Epithelial cell of umbilical artery (primary cell): ENCODE measurements around the gene ATP6AP1. TPM values are rescaled to one million over a fixed set of nuclear protein-coding genes. Genes with fewer than 3 reads are reported as not detected.

ENCODE experiments used
- total RNA-seq: library from RNA; depleted of rRNA; stranded (reverse); fragments of >200 nt; gene quantifications from 2 replicates; pipeline ENCODE4 v1.2.3, GENCODE V29; 2014

ATP6AP1 gene, protein sequence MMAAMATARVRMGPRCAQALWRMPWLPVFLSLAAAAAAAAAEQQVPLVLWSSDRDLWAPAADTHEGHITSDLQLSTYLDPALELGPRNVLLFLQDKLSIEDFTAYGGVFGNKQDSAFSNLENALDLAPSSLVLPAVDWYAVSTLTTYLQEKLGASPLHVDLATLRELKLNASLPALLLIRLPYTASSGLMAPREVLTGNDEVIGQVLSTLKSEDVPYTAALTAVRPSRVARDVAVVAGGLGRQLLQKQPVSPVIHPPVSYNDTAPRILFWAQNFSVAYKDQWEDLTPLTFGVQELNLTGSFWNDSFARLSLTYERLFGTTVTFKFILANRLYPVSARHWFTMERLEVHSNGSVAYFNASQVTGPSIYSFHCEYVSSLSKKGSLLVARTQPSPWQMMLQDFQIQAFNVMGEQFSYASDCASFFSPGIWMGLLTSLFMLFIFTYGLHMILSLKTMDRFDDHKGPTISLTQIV
- 85.8 and 107 TPM in 2 replicates for total RNA-seq

DNA sequence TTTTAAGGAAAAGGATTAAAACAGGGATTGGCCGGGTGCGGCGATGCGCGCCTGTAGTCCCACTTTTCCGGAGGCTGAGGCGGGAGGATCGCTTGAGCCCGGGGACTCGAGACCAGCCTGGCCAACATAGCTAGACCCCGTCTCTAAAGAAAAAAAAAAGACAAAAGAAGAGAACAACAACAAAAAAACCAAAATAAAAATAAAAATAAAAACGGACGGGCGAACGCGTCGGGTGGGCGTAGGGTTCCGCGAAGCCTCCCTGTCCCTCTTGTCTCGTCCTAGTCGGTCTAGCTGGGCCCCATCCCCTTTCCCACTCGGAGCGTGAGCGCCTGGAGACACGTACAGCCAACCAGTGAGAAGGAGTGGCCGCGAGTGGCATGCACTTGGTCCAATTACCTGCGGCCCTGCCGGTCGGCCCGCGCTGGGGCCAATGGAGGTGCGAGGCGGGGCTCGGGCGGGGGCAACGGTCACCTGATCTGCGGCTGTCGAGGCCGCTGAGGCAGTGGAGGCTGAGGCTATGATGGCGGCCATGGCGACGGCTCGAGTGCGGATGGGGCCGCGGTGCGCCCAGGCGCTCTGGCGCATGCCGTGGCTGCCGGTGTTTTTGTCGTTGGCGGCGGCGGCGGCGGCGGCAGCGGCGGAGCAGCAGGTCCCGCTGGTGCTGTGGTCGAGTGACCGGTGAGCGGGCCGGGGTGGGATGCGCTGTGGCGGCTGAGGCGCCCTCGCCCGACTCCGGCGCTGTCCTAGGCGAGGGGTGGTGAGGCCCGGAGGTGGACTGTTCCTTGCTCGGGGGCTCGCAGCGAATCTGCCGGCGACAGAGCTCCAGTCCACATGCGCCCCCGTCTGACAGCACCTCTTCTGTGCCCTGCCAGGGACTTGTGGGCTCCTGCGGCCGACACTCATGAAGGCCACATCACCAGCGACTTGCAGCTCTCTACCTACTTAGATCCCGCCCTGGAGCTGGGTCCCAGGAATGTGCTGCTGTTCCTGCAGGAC is at the start of gene ATP6AP1:
Gene ATP6AP1 (plus strand): TSS at position 502 of the 996 bp plus-strand sequence. CDS start 16 bp downstream, at position 518.

DNA sequence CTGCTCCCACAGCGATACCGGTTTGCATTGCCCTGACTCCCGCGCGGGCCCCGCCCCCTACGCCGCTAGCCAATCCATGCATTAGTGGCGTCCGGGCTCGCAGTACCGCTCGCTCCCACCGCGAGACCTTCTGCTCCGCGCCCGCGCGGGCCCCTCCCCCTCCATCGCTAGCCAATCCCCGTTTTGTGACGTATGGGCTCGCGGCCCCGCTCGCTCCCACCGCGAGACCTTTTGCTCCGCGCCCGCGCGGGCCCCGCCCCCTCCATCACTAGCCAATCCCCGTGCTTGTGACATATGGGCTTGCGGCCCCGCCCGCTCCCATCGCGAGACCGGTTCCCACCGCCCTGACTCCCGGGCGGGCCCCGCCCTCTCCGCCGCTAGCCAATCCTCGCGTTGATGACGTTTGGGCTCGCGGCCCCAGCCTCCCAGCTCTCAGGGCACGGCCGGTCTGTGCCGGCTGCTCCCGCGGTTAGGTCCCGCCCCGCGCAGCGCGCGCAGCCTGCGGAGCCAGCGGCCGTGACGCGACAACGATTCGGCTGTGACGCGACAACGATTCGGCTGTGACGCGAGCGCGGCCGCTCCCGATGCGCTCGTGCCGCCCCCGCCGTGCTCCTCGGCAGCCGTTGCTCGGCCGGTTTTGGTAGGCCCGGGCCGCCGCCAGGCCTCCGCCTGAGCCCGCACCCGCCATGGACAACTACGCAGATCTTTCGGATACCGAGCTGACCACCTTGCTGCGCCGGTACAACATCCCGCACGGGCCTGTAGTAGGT is 49.5 kb upstream of the ATP6AP1 start, which contains the start of gene EMD:
Gene EMD (plus strand): TSS at position 497 of the 770 bp plus-strand sequence. CDS start 190 bp downstream, at position 687.

DNA sequence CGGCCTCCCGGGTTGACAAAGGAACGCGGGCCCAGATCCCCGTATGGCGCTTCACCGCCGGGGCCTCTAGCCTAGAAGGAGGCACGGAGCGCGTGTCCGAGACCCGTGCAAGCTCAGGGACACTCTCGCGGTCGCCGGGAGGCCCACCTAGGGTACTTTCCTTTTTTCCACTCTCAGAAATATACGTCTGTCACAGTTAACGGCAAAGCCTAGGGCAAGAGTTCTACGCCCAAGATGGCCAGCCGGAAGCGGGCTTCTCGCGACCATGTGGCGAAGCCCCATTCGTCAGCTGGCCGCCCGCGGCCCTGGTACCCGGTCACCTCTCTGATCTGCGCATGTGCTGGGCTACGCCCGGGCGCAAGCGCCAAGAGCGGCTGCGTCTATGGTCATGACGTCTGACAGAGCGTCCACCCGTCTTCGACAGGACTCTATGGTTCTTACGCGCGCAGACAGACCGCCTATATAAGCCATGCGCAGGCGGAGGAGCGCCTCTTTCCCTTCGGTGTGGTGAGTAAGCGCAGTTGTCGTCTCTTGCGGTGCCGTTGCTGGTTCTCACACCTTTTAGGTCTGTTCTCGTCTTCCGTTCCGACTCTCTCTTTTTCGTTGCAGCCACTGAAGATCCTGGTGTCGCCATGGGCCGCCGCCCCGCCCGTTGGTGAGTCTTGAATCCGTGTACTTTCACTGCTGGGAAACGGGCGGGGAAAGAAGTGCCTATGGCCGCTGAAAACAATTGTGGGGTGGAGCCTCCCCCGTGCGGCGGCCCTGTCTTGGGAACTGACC is 30.4 kb upstream of the ATP6AP1 start, which contains the start of gene RPL10:
Gene RPL10 (plus strand): TSS at position 490 of the 780 bp plus-strand sequence. CDS start 143 bp downstream, at position 633.

DNA sequence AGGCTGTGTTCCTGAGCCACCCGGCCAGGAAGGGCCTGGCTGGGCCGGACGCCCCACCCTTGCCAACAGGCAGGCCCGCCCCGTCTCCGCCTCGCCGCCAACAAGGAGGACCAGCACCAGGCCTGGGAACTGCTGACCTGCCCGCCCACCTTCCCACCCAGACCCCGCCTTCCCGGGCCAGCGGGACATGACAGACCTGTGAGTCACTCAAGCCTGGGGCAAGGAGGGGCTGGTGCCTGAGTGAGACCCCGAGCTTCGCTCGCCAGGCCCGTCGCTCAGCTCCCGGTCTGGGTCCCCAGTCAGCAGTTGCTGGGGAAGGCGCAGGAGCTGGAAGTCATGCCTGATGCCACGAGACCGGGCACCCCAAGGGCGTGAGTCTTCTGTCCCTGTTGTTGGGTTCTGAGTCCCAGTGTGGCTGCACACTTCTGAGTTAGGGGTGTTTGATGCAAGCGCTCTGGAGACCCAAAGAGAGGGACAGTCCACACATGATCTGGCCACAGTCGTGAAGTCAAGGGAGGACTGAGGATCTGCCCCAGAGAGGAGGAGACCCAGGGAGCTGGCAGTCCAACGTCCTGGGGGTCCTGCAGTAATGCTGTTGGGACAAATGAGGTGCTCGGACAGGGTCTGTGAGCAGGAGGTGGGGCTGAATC is 19.1 kb upstream of the ATP6AP1 start, which contains the start of gene DNASE1L1:
Gene DNASE1L1 (minus strand): TSS at position 33 of the 650 bp plus-strand sequence. CDS start 3,686 bp downstream, outside the sequence.

DNA sequence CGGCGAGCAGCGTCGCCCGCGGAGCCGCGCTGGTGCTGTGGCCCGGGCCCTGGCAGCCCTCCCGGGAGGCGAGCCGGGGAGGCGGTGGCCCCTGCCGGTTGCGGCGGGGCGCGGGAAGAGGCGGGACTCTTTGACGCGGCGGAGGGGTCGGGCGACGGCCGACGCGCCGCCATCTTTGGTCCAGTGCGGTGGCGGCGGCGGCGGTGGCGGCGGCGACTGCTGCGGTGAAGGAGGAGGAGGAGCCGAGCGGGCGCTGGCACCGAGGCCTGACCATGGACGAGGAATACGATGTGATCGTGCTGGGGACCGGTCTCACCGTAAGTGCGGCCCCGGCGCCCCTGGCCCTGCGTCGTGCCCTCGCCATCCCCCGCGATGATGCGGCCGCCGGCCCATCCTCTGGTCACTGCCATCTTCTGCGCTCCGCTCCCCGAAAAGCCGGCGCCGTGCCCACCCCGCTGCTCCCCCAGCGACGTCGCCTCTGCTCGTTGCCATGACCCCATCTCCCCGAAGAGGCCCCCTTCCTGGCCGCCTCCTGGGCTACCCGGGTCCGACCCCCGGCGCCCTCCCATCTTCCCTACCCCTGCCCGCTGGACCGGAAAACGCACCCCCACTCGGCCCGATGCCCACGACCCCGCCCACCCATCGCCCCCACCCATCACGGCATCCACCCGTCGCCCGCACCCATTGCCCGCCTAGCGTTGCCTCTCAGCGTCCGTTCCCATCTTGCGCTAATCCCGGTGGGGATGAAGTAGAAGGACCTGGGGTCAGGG is 8.7 kb downstream of the ATP6AP1 start, which contains the start of gene GDI1:
Gene GDI1 (plus strand): TSS at position 172 of the 770 bp plus-strand sequence. CDS start 101 bp downstream, at position 273.

DNA sequence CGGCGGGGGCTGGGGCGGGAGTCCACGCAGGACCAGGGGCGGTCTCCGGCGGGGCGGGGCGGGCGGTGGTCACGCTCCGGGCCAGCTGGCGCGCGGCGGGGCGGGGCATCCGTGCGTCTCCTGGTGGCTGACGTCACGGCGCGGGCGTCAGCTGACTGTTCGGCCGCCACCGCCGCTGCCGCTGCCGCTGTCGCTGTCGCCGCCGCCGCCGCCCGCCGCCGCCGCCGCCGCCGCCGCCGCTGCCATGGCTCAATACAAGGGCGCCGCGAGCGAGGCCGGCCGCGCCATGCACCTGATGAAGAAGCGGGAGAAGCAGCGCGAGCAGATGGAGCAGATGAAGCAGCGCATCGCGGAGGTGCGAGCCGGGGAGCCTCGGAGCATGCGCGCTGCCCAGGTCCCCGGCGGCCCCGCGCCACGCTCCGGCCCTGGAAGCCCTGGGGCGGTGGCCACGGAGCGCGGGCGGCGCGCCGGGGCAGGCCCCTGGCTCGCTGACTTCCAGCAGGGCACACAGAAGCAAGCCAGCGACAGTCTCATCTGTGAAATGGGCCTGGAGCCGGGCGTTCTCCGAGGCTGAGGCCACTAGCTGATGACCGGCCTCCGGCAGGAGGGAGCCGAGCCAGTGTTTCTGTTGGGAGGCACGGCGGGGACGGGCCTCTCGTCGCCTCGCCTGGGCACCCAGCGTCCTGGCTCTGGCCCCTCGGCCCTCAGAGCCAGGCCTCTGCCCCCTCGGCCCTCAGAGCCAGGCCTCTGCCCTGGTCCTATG is 15.7 kb downstream of the ATP6AP1 start, which contains the start of gene FAM50A:
Gene FAM50A (plus strand): TSS at position 150 of the 763 bp plus-strand sequence. CDS start 95 bp downstream, at position 245.

DNA sequence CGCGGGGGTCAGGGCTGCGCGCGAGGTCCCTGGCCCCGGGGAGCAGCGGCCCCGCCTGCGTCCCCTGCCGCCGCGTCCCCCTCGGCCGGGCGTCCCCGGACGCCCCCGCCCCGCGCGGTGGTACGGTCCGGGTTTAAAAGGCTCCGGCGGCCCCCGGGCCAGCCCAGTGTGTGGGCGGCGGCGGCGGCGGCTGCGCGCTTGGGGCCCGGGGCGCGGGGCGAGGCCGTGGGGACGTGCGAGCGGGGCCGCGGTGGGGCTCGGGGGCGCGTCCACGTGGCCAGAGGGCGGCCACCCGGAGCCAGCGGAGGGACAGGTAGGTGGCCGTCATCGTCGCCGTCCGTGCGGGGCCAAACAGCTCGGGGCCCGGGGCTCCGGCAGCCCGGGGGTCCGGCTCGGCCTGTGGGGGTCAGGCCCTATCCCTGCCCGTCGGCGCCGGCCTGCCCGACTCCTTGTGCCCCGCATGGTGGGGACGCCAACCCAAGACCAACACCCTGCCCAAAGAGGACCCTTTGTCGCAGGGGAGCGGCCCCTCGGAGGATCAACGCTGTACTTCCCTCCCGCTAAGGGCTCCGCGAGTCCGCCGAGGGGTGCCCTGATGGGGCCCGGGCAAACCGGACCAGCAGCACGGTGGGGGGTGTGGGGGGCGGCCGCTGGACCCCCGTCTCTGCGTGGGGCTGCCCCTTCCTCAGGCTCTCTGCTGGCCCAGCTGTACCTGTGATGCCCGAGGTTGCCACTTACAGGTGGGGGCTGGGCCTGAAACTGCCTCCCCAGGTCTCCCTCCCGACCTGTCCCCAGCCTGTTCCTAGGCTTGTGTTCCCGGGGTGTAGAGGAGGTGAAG is 29.9 kb downstream of the ATP6AP1 start, which contains the start of gene PLXNA3:
Gene PLXNA3 (plus strand): TSS at position 166 of the 838 bp plus-strand sequence. CDS start 1,903 bp downstream, outside the sequence.

GRCh38 chrX:154478728-154479622 is 50.5 kb downstream of the ATP6AP1 start, which contains the start of gene LAGE3:
Gene LAGE3, minus strand, starts transcription at chrX:154479281. Its CDS starts 366 bp downstream, at chrX:154478915.

Other genes starting within 250 kb of the ATP6AP1 start
- not detected in 2 replicates for gene OPN1MW, start 246.1 kb upstream of the ATP6AP1 start, total RNA-seq
- not detected in 2 replicates for gene OPN1MW2, start 208.9 kb upstream of the ATP6AP1 start, total RNA-seq
- gene OPN1MW3, start 171.1 kb upstream of the ATP6AP1 start, total RNA-seq: not detected in 2 replicates
- gene TEX28, start 133.6 kb upstream of the ATP6AP1 start, total RNA-seq: not detected in 2 replicates
- not detected in 2 replicates for gene TKTL1, start 132.9 kb upstream of the ATP6AP1 start, total RNA-seq
- 1,092 and 1,667 TPM in 2 replicates for gene FLNA, start 54.0 kb upstream of the ATP6AP1 start, total RNA-seq
- gene EMD, start 49.4 kb upstream of the ATP6AP1 start, total RNA-seq: 14.1 and 21.4 TPM in 2 replicates
- 1,669 and 5,428 TPM in 2 replicates for gene RPL10, start 30.3 kb upstream of the ATP6AP1 start, total RNA-seq
- gene DNASE1L1, start 19.4 kb upstream of the ATP6AP1 start, total RNA-seq: 72.2 and 89.0 TPM in 2 replicates
- 15.8 and 17.2 TPM in 2 replicates for gene TAFAZZIN, start 17.1 kb upstream of the ATP6AP1 start, total RNA-seq
- gene GDI1, start 8.5 kb downstream of the ATP6AP1 start, total RNA-seq: 62.0 and 62.9 TPM in 2 replicates
- gene FAM50A, start 15.5 kb downstream of the ATP6AP1 start, total RNA-seq: 70.8 and 75.2 TPM in 2 replicates
- 3.6 and 9.7 TPM in 2 replicates for gene PLXNA3, start 29.6 kb downstream of the ATP6AP1 start, total RNA-seq
- 20.2 and 23.1 TPM in 2 replicates for gene LAGE3, start 50.6 kb downstream of the ATP6AP1 start, total RNA-seq
- gene UBL4A, start 57.9 kb downstream of the ATP6AP1 start, total RNA-seq: 42.1 and 48.7 TPM in 2 replicates
- gene SLC10A3, start 62.0 kb downstream of the ATP6AP1 start, total RNA-seq: 8.4 and 10.6 TPM in 2 replicates
- 19.2 and 20.8 TPM in 2 replicates for gene FAM3A, start 87.6 kb downstream of the ATP6AP1 start, total RNA-seq
- 34.4 and 56.7 TPM in 2 replicates for gene G6PD, start 118.2 kb downstream of the ATP6AP1 start, total RNA-seq
- 13.2 and 15.9 TPM in 2 replicates for gene IKBKG, start 118.9 kb downstream of the ATP6AP1 start, total RNA-seq
- not detected in 2 replicates for gene CTAG1A, start 156.5 kb downstream of the ATP6AP1 start, total RNA-seq
- gene CTAG1B, start 190.6 kb downstream of the ATP6AP1 start, total RNA-seq: not detected in 2 replicates
- gene CTAG2, start 224.9 kb downstream of the ATP6AP1 start, total RNA-seq: not detected in 2 replicates